ENCODE data around the gene AHCYL2. TPM values are rescaled to one million over a fixed set of nuclear protein-coding genes. Genes with fewer than 3 reads are reported as not detected.

The AHCYL2 gene
- total and polyA plus RNA-seq, 2 donors (not counting 3 experiments of a cell fraction or from before 2014, with no cell fraction given): 10.8 to 13.5 TPM

- Histone ChIP-seq H3K27me3 (ENCODE audit: control insufficient read depth in 2 of 2, insufficient read depth in 2 of 2, low read length in 2 of 2) (no peaks in the 10 kb centered on the region), H3K27ac (ENCODE audit: insufficient read depth, low read depth, low read length) (no peak overlapping the region), H3K4me2 (ENCODE audit: insufficient read depth, low read length) (no peak overlapping the region), H3K9me3 (replicated peaks; ENCODE audit: control insufficient read depth, insufficient read depth, low read length) (no peaks in the 10 kb centered on the region), H3K79me2 (ENCODE audit: control insufficient read depth, insufficient read depth, low read length) (no peaks in the 10 kb centered on the region), H4K20me1 (replicated peaks; ENCODE audit: control insufficient read depth, extremely low read depth, insufficient read depth, low read length) (no peaks in the 10 kb centered on the region), H3K36me3 (ENCODE audit: control insufficient read depth in 2 of 2, extremely low read depth in 1 of 2, insufficient read depth in 2 of 2, low read length in 2 of 2) (no peaks in the 10 kb centered on the region), H3K9ac (replicated peaks; ENCODE audit: extremely low read depth, insufficient read depth, low read length) (no peak overlapping the region), H3K4me3 (replicated peaks in 1 of 3; ENCODE audit: insufficient read depth in 1 of 3, low read depth in 1 of 3, low read length in 3 of 3) (no peak overlapping the region), H3K9me1 (replicated peaks; ENCODE audit: control insufficient read depth, extremely low read depth, insufficient read depth, low read length) (no peaks in the 10 kb centered on the region), H3K4me1 (ENCODE audit: control insufficient read depth, extremely low read depth, insufficient read depth, low read length) (no peaks in the 10 kb centered on the region), H2AFZ (ENCODE audit: low read depth, low read length) (no peak overlapping the region)
- no peak for FAIRE-seq
- dilution Hi-C loops (cut with MboI; ENCODE audit: extremely low pct_ligation_motif_present, low sequenced_read_pairs) (no loop called here), intact Hi-C loops (cut with micrococcal nuclease) (no loop called here)
- no peak for TF ChIP-seq JUN (IDR thresholded peaks at IDR 0.05; ENCODE audit: borderline replicate concordance, insufficient read depth, insufficient read length, low read depth)
- TF ChIP-seq MYC (IDR thresholded peaks at IDR 0.05; ENCODE audit: low read depth, low read length): no peak
- no peak for TF ChIP-seq MAX (IDR thresholded peaks at IDR 0.05; ENCODE audit: insufficient read depth, insufficient read length)
- no peak for TF ChIP-seq EZH2 (IDR thresholded peaks at IDR 0.05; ENCODE audit: borderline replicate concordance, low read depth, low read length, severe bottlenecking)
- TF ChIP-seq POLR2A (IDR thresholded peaks at IDR 0.05; ENCODE audit: low read depth, low read length): no peak
- POLR2A ChIA-PET: no interaction called here
- no TSS peak for BruUV-seq (replicated peaks)
- CTCF ChIA-PET: interaction anchor here (1.1 to 6.0 kb wide), 8 partner anchors 9 to 225 kb away, joined by 3 to 46 read pairs (median 4); no protein-coding TSS in a partner anchor
- DNase-seq (ENCODE audit: low read depth, low spot score): no peak
Observed at GRCh38 chr7:129388333-129389098, 163.7 kb downstream of the AHCYL2 start.

DNA sequence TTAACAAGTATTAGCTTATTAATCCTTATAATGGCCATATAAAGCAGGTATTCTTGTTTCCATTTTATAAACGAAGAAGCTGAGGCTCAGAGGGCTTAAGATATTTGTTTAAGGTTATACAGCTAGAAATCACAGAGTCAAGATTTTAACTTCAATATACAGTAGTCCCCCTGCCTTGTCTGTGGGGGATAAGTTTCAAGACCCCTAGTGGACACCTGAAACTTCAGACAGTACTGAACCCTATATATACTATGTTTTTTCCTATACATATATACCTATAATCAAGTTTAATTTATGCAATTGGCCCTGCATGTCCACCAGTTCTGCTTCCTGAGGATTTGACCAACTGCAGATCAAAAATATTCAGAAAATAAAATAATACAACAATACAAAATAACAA is 165.0 kb downstream of the AHCYL2 start:
- FAIRE-seq (no peak), DNase-seq (ENCODE audit: low read depth, low spot score) (no peak)
- intact Hi-C loops (cut with micrococcal nuclease) (no loop called here), dilution Hi-C loops (cut with MboI; ENCODE audit: extremely low pct_ligation_motif_present, low sequenced_read_pairs) (no loop called here)
- no peak for TF ChIP-seq GATA2 (IDR thresholded peaks at IDR 0.05; ENCODE audit: insufficient read depth, insufficient read length, low read depth, low read length)
- TF ChIP-seq MAX (IDR thresholded peaks at IDR 0.05; ENCODE audit: insufficient read depth, insufficient read length): no peak
- no peak for TF ChIP-seq MYC (IDR thresholded peaks at IDR 0.05; ENCODE audit: low read depth, low read length)
- TF ChIP-seq POLR2A (IDR thresholded peaks at IDR 0.05; ENCODE audit: low read depth, low read length): no peak
- TF ChIP-seq CTCF (IDR thresholded peaks at IDR 0.05; ENCODE audit: extremely low read depth in 1 of 2, insufficient read depth in 1 of 2, low read depth in 1 of 2, low read length in 2 of 2): no peak
- TF ChIP-seq POLR2AphosphoS5 (IDR thresholded peaks at IDR 0.05; ENCODE audit: insufficient read depth, low read depth, low read length): no peak
- TF ChIP-seq JUN (IDR thresholded peaks at IDR 0.05; ENCODE audit: borderline replicate concordance, insufficient read depth, insufficient read length, low read depth): no peak
- TF ChIP-seq EZH2 (IDR thresholded peaks at IDR 0.05; ENCODE audit: borderline replicate concordance, low read depth, low read length, severe bottlenecking): no peak
- TF ChIP-seq FOS (IDR thresholded peaks at IDR 0.05; ENCODE audit: borderline replicate concordance, insufficient read depth, low read length): no peak
- Histone ChIP-seq H3K4me3 (replicated peaks in 1 of 3; ENCODE audit: insufficient read depth in 1 of 3, low read depth in 1 of 3, low read length in 3 of 3) (no peak overlapping the region), H2AFZ (ENCODE audit: low read depth, low read length) (no peak overlapping the region), H3K27ac (ENCODE audit: insufficient read depth, low read depth, low read length) (no peak overlapping the region), H3K36me3 (ENCODE audit: control insufficient read depth in 2 of 2, extremely low read depth in 1 of 2, insufficient read depth in 2 of 2, low read length in 2 of 2) (no peaks in the 10 kb centered on the region), H3K4me2 (ENCODE audit: insufficient read depth, low read length) (no peak overlapping the region), H3K9me3 (replicated peaks; ENCODE audit: control insufficient read depth, insufficient read depth, low read length) (no peaks in the 10 kb centered on the region), H3K9me1 (replicated peaks; ENCODE audit: control insufficient read depth, extremely low read depth, insufficient read depth, low read length) (no peaks in the 10 kb centered on the region), H3K9ac (replicated peaks; ENCODE audit: extremely low read depth, insufficient read depth, low read length) (no peak overlapping the region), H3K79me2 (ENCODE audit: control insufficient read depth, insufficient read depth, low read length) (no peaks in the 10 kb centered on the region), H3K4me1 (ENCODE audit: control insufficient read depth, extremely low read depth, insufficient read depth, low read length) (no peaks in the 10 kb centered on the region), H4K20me1 (replicated peaks; ENCODE audit: control insufficient read depth, extremely low read depth, insufficient read depth, low read length) (no peaks in the 10 kb centered on the region), H3K27me3 (ENCODE audit: control insufficient read depth in 2 of 2, insufficient read depth in 2 of 2, low read length in 2 of 2) (no peaks in the 10 kb centered on the region)
- no TSS peak for BruUV-seq (replicated peaks)
- ChIA-PET POLR2A (interaction anchor here (0.6 kb wide), 1 partner anchor 126 kb away, joined by 4 read pairs; no protein-coding TSS in a partner anchor), CTCF (interaction anchor here (0.6 to 6.0 kb wide), 14 partner anchors 12 to 226 kb away, joined by 3 to 46 read pairs (median 4); no protein-coding TSS in a partner anchor)
